Adrenal gland (tissue), 5 donors: ENCODE data around the gene FBXO40.

ENCODE experiments used
- CTCF ChIP-seq, 6 experiments: fragments of 450-650 bp in 4 of 6; fragments of 200-600 bp in 2 of 6; sonication (generic) in 1 of 6; IDR thresholded peaks; 1 replicate in 5 of 6; 2 replicates in 1 of 6; pipeline versions ENCODE4 v1.5.1 to v1.8.0; 2016 to 2021; ENCODE audit warnings: antibody characterized with exemption in 6 of 6, mild to moderate bottlenecking in 2 of 6, moderate library complexity in 1 of 6
- POLR2A ChIP-seq, 2 donors: fragments of 450-650 bp; IDR thresholded peaks; one replicate each; pipeline ENCODE4 v1.6.1; 2017; ENCODE audit warnings: antibody characterized with exemption in 2 of 2, mild to moderate bottlenecking in 2 of 2, moderate library complexity in 1 of 2
- donor health status: DM: no; HTN: no; CAD: no.

- TF ChIP-seq CTCF (IDR thresholded peaks at IDR 0.05) (no peak), POLR2A (IDR thresholded peaks at IDR 0.05) (no peak)
These were observed 25.5 kb upstream of the FBXO40 start, which contains the start of gene ARGFX for GRCh38 chr3:121567649-121568048.
